GM12891 (cell line): ENCODE results near the gene PANX3.

Experiments
- POLR2A ChIP-seq: IDR thresholded peaks from 2 replicates; pipeline ENCODE4 v1.6.1; 2011; ENCODE audit warnings: low read depth, low read length, control low read depth
- POLR2AphosphoS5 ChIP-seq: IDR thresholded peaks from 2 replicates; pipeline ENCODE4 v1.6.1; 2011; ENCODE audit warnings: low read depth, low read length, control low read depth
- TAF1 ChIP-seq: IDR thresholded peaks from 2 replicates; pipeline ENCODE4 v1.6.1; 2011; ENCODE audit warnings: low read depth, low read length, control low read depth

GRCh38 chr11:124643605-124644425 is 32.6 kb downstream of the PANX3 start:
- no peak for TF ChIP-seq TAF1
- no peak for TF ChIP-seq POLR2A
- no peak for TF ChIP-seq POLR2AphosphoS5
